ENCODE measurements around the gene FCN1.

FCN1 gene

DNA sequence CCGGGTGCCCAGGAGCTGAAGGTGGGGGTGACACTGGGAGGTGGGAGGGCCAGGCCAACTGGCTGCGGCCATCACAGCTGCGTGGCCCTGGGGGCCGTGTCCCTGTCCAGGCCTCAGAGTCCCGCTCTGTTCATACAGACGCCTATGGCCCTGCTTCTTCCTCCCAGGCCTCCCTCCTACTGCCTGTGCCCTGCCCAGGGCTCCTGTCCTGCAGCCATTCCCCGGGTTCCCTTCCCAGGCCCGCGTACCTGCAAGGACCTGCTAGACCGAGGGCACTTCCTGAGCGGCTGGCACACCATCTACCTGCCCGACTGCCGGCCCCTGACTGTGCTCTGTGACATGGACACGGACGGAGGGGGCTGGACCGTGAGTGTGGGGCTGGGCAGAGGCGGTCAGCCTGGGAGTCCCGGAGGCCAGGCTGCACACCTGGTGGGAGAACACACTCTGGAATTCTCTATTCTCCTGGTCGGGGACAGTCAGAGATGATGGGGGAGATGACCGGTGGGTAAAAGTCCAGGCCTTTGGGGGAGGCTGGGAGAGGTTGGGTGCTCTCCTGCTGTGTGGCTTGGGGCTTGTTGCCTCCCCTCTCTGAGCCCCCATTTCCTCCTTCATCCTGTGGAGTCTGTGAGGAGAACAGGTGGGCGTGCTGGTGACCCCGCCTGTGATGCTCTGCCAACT is 32.6 kb downstream of the FCN1 start:
- in situ Hi-C loops (cut with MboI; ENCODE audit: low pct_unique_long_range_greater_than_20kb, low sequenced_read_pairs), result no loop called here
- no peak for DNase-seq

DNA sequence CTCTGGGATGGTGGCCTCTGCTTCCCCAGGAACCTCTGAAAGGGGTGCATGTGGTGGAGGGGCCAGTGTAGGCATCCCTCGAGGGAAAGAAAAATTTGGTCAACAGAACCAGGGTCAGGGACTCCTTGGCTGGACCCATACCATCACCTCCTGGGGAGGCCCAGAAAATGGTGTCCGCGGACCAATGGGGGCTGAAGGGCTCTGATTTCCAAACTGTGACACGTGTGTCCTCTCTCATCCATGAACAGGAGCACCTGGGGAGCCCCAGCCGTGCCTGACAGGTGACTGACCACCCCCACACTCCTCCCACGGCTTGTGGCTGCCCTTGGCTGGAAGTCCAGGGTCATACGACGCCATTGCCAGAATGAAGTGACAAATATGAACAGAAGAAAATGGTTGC is 33.2 kb downstream of the FCN1 start:
- no peak for DNase-seq
- in situ Hi-C loops (cut with MboI; ENCODE audit: low pct_unique_long_range_greater_than_20kb, low sequenced_read_pairs), result no loop called here

DNA sequence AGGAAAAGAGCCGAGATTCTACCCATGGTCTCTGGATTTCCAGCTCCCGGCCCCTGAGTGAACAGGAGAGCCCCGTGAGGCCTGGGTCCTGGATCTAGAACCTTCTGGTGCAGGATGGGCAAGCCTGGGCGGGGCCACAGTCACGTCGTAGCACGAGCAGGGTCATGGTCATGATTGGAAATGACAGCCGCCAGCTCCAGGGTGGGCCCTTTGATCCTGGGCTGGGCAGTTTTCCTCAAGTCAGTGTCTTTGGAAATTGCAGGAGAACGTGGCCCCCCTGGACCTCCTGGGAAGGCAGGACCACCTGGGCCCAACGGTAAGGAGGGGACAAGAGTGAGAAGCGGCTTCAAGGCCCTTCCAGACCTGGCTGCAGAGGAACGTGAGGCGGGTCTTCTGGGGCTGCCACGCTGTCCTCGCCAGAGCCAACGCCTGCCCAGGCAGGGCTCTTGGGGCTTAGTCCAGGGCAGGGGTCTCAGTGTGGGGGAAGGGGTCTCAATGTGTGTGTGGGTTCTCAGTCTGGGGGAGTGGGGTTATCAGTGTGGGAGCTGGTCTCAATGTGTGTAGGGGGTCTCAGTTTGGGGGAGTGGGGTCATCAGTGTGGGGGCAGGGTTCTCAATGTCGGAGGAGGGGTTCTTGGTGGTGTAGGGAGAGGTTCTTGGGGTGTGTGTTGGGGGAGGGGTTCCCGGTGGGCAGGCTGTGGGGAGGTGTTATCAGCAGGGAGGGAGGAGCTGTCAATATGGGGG is 34.5 kb downstream of the FCN1 start:
- DNase-seq, result no peak
- in situ Hi-C loops (cut with MboI; ENCODE audit: low pct_unique_long_range_greater_than_20kb, low sequenced_read_pairs), result no loop called here

DNA sequence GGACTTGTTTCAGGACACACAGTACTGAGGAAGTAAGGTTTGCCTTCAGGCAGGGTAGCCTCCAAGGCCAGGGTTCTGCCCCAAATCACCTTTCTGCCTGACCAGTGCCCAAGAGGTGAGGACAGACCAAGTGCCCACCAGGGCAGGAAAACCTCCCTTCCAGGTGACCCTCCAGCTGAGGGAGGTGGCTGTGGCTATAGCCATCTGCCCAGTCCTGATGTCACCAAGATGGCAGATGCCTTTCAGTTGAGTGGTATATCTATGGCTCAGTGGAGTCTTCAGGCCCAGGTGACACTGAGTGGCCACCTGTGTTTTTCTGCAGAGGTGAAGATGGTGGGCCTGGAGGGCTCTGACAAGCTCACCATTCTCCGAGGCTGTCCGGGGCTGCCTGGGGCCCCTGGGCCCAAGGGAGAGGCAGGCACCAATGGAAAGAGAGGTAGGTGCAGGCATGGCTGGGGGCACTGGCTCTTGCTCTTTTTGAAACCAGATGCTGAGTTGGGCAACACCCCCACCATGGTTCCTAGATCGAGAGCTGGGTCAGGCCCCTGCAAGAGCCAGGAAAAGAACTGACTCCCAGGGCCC is 35.4 kb downstream of the FCN1 start:
- in situ Hi-C loops (cut with MboI; ENCODE audit: low pct_unique_long_range_greater_than_20kb, low sequenced_read_pairs), result no loop called here
- DNase-seq, result no peak

DNA sequence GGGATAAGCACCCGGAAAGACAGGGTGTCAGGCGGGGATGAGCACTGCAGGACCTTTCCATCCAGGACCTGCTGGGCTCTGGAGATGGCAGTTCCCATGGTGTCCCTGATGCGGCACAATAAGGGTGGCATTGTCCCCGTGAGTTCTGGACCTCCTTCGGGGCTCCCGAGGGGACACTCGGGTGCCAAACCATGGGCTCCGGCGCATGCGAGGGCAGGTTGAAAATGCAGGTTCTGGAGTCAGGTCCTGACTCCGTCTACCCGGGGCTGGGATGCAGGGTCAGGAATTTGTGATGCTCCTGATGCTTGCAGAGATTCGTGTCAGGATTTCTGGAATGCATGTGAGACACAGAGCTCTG is 36.4 kb downstream of the FCN1 start:
- in situ Hi-C loops (cut with MboI; ENCODE audit: low pct_unique_long_range_greater_than_20kb, low sequenced_read_pairs), result no loop called here
- DNase-seq, result no peak

DNA sequence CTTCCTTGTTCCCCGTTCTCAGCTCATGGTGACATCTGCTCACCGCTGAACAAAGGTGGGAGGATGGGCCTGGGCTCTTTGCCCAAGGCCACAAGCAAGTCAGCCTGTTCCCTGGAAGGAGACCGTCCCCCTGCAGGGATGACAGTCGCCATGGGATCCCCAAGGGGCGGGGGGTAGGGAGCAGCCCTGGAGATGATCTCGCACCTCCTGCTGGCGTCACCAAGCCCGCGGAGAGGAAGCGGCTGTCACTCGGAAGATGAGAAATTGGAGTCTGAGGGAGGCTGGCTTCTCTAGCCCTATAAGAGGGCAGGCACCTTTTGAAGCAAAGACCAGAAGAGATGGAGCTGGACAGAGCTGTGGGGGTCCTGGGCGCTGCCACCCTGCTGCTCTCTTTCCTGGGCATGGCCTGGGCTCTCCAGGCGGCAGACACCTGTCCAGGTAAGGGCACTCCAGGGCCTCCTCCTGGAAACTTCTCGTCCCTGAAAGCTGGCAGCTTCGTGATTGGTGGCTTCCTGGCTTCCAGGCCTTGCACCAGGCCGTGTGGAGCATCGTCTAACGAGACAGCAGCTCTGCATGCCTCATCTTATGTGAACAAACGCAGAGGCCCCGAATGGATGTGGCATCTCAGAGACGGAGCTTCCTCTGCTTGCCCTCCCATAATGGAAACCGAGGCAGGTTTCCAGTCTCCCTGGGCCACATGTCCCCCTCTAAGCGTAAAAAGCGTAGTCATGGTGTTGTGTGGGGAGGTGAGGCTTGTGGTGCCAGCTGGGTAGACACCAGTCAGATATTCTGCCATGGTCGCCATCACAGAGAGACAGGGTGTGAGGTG is 37.0 kb downstream of the FCN1 start, which contains the start of gene FCN2:
FCN2 (plus strand) TSS at position 327 of the 829 bp plus-strand sequence; CDS start at position 339, 12 bp downstream.
- in situ Hi-C loops (cut with MboI; ENCODE audit: low pct_unique_long_range_greater_than_20kb, low sequenced_read_pairs), result no loop called here
- no peak for DNase-seq

DNA sequence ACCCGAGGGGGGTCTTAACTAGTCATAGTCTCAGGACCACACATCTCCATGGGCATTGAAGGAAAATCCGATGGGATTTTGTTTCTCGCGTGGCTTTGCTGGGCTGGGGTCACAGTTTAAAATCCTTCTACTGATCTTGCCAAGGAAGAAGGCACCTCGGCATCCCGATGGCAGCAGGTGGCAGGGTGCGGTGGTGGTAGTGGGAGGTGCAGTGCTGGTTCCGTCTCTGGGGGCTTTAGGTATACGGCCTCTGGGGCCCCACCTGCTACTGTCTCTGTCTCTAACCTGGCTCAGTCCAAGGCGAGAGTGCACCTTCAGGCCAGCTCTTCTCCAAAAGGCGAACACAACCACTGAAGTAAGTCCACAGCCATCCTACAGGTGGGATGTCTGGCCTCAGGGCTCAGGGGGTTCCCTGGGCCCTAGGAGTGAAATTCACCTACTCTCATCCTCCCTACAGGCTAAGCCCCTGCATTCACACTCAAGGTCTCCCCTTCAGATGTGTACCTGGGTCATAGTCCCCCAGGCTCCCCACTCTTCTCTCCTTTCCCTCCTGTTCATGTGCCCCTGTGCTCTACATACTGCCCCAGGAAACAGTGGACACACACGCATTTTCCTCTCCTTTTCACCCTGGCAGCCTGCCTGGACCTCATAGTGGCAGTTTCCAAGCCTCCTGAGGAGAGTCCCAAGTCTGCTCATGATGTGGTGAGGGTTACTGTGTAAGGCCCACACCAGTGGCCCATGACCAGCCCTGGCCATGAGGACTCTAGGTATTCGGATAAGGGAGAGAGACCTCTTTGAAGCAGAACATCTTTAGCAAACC is 37.8 kb downstream of the FCN1 start:
- no peak for DNase-seq
- in situ Hi-C loops (cut with MboI; ENCODE audit: low pct_unique_long_range_greater_than_20kb, low sequenced_read_pairs), result no loop called here

DNA sequence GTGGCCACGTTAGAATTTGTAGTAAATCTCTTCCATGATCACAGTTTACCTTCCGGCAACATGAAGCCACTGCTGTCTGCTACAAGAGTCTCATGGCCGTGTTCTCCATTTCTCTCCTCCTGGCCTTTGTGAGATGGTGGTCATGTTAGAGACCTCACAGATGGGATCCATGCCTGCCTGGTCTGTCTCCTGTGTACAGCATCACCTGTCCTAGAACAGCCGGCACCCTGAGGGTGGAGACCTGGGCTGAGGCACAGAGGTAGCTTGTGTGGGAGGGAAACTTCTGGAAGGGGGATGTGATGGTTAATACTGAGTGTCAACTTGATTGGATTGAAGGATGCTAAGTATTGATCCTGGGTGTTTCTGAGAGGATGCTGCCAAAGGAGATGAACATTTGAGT is 40.2 kb downstream of the FCN1 start:
- no peak for DNase-seq
- in situ Hi-C loops (cut with MboI; ENCODE audit: low pct_unique_long_range_greater_than_20kb, low sequenced_read_pairs), result no loop called here

DNA sequence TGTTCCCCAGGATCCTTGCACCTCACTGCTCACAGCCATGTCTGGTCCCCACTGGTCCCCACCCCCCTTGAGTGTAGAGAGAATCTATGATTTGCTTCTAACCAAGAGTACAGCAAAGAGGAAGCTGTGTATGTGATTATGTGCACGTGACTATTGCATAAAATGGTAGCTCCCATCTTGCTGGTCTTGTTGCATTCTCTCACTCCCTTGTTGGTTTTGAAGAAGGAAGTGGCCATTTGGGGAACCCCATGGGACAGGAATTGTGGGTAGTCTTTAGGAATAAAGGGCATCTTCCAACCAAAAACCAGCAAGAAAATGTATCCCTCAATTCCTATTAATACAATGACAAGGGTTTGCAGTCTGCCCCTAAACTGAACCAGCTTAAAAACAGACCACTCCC is 42.3 kb downstream of the FCN1 start:
- no peak for DNase-seq
- in situ Hi-C loops (cut with MboI; ENCODE audit: low pct_unique_long_range_greater_than_20kb, low sequenced_read_pairs), result no loop called here

DNA sequence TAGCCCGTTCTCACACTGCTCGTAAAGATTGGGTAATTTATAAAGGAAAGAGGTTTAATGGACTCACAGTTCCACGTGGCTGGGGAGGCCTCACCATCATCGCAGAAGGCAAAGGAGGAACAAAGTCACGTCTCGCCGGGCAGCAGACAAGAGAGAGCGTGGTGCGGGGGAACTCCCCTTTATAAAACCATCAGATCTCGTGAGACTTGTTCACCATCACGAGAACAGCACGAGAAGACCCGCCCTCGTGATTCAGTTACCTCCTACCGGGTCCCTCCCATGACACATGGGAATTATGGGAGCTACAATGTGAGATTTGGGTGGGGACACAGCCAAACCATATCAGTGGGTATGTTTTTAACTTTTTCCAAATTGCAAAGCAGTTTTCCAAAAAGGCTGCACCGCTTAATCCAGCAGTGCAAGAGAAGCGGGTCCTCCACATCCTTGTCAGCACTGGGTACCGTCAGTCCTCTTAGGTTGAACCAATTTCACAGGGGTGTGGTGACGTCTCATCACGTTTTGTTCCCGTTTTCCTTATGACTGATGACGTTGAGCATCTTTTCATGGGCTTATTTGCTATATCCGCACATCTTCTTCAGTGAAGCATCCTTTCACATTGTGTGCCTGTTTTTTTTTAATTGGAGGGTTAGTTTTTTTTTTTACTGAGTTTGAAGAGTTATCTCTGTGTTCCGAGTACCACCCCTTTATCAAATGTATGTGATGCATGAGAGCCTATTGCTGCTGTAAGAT is 45.1 kb downstream of the FCN1 start:
- no peak for DNase-seq
- in situ Hi-C loops (cut with MboI; ENCODE audit: low pct_unique_long_range_greater_than_20kb, low sequenced_read_pairs), result no loop called here

DNA sequence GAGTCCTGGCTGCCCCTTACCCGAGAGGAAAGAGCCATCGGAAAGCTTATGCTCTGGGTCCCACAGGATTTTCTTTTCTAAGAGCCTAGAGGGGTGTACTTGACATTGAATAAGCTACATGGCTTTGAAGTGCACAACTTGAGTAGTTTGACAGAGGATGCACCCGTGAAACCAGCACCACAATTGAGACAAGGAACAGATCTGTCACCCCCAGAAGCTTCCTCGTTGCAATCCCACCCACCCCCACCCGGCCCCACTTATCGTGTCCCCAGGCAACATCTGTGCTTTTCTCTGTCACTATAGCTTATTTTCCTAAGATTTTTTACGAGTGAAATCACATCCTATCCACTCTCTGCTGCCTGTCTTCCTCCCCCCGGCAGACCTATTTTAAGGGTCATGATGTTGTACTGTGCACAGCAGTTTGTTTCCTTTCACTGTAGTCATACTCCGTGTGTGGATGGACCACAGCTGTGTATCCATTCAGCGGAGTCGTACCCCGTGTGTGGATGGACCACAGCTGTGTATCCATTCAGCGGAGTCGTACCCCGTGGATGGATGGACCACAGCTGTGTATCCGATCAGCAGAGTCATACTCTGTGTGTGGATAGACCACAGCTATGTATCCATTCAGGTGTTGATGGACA is 45.9 kb downstream of the FCN1 start:
- no peak for DNase-seq
- in situ Hi-C loops (cut with MboI; ENCODE audit: low pct_unique_long_range_greater_than_20kb, low sequenced_read_pairs), result no loop called here

DNA sequence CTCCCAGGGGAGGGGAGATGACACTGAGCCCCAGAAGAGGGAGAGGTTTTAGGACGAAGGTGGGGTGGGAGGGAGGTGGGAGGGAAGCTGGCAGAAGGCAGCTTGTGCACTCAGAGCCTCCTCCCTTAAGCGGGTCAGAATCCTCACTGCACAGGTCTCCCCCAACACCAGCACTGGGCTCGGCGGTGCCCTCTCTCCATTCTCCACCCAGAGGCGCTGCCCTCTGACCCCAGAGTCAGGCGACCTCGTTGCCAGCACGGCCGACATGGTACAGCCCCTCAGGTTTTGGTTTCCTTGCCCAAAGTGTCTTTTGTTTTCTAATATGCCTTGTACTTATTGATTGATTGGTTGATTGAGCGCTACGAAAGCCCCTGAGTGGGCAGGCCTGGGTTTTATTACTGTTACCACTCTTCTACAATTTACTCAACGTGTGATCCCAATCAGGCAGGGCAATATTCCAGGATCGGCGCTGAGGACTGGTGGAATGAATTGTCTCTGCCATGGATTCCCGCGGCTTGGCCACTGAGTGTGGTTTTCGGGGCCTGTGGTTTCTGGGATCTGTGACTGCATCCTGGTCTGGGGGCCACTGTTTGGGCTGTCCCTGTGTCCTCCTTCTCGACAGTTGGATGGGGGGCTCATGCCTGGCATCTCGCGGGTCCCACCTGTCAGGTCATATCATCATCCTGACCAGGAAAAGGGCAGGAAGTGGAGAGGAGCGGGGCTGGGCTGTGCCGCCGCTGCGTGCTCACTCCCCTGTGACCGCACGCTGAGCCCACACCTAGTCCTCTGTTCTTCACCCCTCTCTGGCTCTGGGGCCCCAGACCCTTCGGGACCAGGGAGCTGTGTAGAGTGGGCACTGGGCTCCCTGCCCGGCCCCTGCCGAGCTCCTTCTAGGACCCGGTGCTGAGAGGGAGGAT is 46.7 kb downstream of the FCN1 start:
- in situ Hi-C loops (cut with MboI; ENCODE audit: low pct_unique_long_range_greater_than_20kb, low sequenced_read_pairs), result no loop called here
- no peak for DNase-seq

DNA sequence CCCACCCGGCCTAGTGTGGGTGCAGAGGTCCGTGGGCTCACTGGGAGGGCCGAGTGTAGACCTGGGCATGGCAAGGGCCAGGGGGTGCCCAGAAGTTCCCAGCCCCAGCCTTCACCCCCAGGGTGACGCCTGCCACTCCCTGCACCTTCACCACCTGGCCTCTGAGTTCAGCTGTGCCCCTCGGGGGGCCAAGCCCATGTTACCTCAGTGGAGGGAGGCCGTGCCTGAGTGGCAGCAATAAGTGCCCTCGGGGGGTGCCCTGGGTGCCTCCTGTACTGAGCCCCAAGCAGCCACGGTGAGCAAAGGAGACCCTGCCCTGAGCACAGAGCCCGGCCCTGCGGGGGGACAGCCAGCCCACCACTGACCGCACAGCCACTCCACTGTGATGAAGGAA is 47.4 kb downstream of the FCN1 start:
- no peak for DNase-seq

DNA sequence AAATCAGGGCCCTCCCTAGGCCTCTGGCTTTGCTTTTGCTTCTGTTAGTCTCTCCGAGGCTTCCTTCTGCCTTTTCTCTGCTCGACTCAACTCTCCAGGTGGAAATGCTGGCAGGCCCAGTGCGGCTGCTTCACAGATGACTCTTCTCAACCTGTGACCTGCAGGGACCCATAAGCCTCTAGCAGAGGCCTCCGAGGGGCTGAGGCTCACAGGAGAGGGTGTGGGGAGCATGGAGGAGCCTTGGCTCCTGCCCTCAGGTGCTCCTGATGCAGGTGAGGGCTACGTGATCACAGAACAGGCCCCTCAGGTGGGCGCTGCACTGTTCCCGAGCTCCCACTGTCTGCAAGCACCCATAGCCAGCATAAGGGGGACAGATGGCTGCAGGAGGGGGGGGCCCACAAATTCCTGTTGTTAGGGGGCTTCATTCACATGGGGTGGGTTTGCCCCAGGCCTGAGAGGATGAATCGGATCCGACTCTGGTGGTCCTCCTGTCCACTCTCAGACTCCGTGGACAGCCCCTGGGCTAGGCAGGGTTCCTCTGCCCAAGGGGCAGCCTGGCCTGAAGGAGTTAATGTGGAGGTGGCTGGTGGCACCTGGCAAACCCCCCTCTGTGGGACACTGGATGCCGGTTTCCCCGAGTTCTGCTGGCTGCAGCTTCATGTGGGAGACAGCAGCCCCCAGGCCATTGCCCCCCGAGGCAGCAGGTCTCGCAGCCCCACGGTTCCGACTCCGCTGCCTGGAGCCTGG is 48.0 kb downstream of the FCN1 start:
- in situ Hi-C loops (cut with MboI; ENCODE audit: low pct_unique_long_range_greater_than_20kb, low sequenced_read_pairs), result no loop called here
- DNase-seq, result no peak

More for the DNA sequence above, 47.4 kb downstream of the FCN1 start:
- in situ Hi-C loops (cut with MboI; ENCODE audit: low pct_unique_long_range_greater_than_20kb, low sequenced_read_pairs), result no loop called here

DNA sequence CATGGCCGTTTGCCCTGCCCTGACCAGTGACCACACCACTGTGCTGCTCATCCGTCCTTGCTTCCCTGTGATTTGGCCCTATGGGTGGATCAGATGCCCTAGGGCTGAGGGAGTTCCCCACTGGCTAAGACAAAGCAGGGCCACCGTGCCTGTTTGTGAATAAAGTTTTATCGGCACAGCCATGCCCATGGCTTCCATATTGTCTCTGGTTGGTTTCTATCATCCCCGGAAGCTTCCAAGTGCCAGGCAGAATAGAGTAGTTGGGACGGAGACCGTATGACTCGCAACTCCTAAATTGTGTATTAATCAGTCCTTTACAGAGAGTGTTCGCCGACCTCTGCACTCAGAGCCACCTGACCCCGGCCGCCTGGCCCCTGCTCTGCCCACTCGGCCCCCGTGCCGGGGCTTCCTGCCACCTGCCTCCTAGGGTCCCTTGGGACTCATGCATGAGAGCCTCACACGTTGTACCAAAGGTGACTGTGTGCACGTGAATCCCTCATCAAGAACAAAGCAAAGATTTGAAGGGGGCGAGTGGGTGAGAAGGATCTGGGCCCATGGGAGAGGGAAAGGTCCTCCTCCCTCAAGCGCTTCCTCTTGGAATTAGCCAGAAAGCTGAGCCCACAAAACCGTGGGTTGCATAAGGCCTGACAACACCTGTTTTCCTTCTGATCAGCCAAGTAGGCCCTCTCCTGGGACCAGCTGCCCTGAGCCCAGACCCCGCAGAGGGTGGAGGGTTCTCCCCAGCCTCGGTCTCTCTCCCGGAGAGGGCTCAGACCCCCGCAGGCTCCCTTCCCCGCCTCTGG is 48.8 kb downstream of the FCN1 start:
- in situ Hi-C loops (cut with MboI; ENCODE audit: low pct_unique_long_range_greater_than_20kb, low sequenced_read_pairs), result no loop called here
- DNase-seq, result no peak

Measured in KBM-7 (cell line).